ENCODE data around the gene TMPRSS6. TPM values are rescaled to one million over a fixed set of nuclear protein-coding genes. Genes with fewer than 3 reads are reported as not detected.
A peak's percentile ranks its signal among the peaks of the same experiment; 100 is the strongest.

The TMPRSS6 gene
- total RNA-seq, 4 donors from 2014 or later, result 0.27 to 0.88 TPM; not detected in 2

DNA sequence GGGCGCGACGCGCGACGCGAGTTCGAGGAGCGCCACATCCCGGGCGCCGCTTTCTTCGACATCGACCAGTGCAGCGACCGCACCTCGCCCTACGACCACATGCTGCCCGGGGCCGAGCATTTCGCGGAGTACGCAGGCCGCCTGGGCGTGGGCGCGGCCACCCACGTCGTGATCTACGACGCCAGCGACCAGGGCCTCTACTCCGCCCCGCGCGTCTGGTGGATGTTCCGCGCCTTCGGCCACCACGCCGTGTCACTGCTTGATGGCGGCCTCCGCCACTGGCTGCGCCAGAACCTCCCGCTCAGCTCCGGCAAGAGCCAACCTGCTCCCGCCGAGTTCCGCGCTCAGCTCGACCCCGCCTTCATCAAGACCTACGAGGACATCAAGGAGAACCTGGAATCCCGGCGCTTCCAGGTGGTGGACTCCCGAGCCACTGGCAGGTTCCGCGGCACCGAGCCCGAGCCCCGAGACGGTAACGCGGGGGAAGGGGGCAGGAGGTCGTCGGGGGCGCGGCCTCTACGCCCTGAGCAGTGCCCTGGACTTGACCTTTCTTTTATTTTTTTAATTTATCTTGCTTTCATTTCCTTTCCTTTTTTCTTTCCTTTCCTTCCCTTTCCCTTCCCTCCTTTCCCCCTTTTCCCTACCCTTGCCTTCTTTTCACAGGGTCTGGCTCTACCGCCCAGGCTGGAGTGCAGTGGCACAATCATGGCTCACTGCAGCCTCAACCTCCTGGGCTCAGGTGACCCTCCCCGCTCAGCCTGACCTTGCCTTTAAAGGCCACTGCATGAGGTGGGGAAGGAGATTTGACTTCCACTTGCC, 85.0 kb downstream of the TMPRSS6 start:
- peak overlapping the region in 3 of 4 donors; percentile 67 to 99 (median 95) for H3K27ac ChIP-seq
- no peaks in the 10 kb centered on the region for H3K27me3 ChIP-seq
- DNase-seq, result peak in 2 of 3 donors; percentile 63 to 83
- peak overlapping the region in 3 of 4 donors; percentile 15 to 57 (median 55) for H3K4me3 ChIP-seq
- H3K9me3 ChIP-seq, result no peaks in the 10 kb centered on the region
- TF ChIP-seq CTCF (IDR thresholded peaks at IDR 0.05) (no peak), POLR2A (IDR thresholded peaks at IDR 0.05) (peak; percentile 25 to 32)
- H3K4me1 ChIP-seq, result peaks cover 0 to 58% (median 3%) of the 10 kb centered on the region in 4 donors
- H3K36me3 ChIP-seq, result peaks cover 0 to 42% (median 0%) of the 10 kb centered on the region in 3 donors

DNA sequence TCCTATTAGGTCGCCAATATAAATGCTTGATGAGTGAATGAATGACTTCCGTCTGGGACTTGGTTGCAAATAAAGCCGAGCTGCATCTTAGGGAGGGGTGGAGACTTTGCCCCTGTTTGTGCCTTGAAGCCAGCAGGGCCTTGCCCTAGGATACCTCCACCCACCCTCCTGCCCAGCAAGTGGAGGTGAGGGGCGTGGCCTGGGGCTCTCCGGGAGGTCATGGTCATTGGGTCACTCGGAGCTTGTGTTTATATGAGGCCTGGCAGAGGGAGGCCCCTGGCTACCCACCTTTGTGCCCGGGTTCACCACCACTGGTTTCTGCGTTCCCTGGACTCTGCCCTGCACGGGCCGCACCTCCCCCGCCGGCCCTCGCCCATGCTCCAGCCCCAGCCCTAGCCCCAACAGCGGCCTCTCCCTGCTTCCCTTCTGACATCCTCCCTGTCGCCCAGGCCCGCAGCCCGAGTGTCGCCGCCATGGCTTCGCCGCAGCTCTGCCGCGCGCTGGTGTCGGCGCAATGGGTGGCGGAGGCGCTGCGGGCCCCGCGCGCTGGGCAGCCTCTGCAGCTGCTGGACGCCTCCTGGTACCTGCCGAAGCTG, 85.7 kb downstream of the TMPRSS6 start:
- peak in 1 of 6 experiments; percentile 15 for TF ChIP-seq CTCF (IDR thresholded peaks at IDR 0.05)
- TF ChIP-seq POLR2A (IDR thresholded peaks at IDR 0.05), result peak; percentile 37 to 57
- H3K4me3 ChIP-seq, result peak overlapping the region in 2 of 4 donors; percentile 55 to 57
- peaks cover 0 to 35% (median 0%) of the 10 kb centered on the region in 3 donors for H3K36me3 ChIP-seq
- no peaks in the 10 kb centered on the region for H3K9me3 ChIP-seq
- peak overlapping the region in 3 of 4 donors; percentile 94 to 99 (median 95) for H3K27ac ChIP-seq
- DNase-seq, result peak in 2 of 3 donors; percentile 93 to 94
- H3K27me3 ChIP-seq, result no peaks in the 10 kb centered on the region
- H3K4me1 ChIP-seq, result peaks cover 0 to 58% (median 5%) of the 10 kb centered on the region in 4 donors

DNA sequence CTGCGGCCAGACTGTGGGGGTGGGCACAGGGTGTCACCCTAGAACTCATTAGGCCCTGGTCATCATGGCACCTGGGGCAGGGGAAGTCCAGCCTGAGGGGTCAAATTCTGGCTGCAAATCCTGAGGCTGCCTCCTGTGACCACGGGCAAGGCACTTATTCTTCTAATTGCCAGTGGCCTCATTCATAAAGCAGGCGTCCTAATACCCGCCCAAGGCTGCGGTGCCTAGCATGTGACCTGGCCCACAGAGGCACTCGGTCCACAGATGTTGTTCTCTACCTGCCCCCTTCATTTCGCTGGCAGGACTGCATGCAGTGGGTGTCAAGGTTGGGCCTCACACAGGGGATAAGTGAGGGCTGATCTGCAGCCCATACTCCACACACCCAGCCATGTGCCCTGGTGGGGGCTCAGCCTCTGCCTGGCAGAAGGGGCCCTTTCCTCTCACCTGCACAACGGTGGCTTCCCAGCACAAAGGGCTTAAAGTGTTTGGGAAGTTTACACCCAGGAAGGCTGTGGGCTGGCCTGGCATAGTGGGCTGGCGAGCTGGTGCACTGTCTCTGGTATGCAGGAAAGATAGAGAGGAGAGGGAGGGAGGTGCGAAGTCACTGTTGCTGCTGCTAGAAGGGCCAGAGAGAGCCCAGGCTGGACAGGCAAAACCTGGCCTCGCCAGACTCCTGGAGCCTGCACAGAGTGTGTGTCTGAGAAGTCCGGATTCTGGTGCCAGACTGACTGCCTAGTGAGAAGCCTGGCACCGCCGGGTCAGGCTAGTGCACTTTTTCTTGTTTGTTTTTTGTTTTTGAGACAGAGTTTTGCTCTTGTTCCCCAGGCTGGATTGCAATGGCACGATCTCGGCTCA, 86.8 kb downstream of the TMPRSS6 start:
- Histone ChIP-seq H3K36me3 (peaks cover 0 to 23% (median 0%) of the 10 kb centered on the region in 3 donors), H3K27ac (peak overlapping the region in 3 of 4 donors; percentile 94 to 99 (median 95)), H3K27me3 (no peaks in the 10 kb centered on the region), H3K4me3 (peak overlapping the region in 1 of 4 donors; percentile 25), H3K9me3 (no peaks in the 10 kb centered on the region), H3K4me1 (peaks cover 0 to 60% (median 12%) of the 10 kb centered on the region in 4 donors)
- TF ChIP-seq POLR2A (IDR thresholded peaks at IDR 0.05) (peak in 1 of 2 donors; percentile 25), CTCF (IDR thresholded peaks at IDR 0.05) (peak in 1 of 6 experiments; percentile 3)
- peak in 1 of 3 donors; percentile 58 for DNase-seq

- Histone ChIP-seq H3K4me3 (peak overlapping the region in 1 of 4 donors; percentile 12), H3K9me3 (no peaks in the 10 kb centered on the region), H3K27me3 (no peaks in the 10 kb centered on the region), H3K4me1 (peaks cover 0 to 60% (median 12%) of the 10 kb centered on the region in 4 donors), H3K36me3 (peaks cover 0 to 15% (median 0%) of the 10 kb centered on the region in 3 donors), H3K27ac (peak overlapping the region in 3 of 4 donors; percentile 94 to 99 (median 95))
- DNase-seq, result peak; percentile 56 to 84 (median 77)
- TF ChIP-seq POLR2A (IDR thresholded peaks at IDR 0.05), result no peak
- TF ChIP-seq CTCF (IDR thresholded peaks at IDR 0.05), result peak; percentile 50 to 75 (median 69)
Observed at GRCh38 chr22:37021710-37022482, 87.6 kb downstream of the TMPRSS6 start.

All from Peyer's patch (tissue), 4 donors.